Erythroblast (primary cell): Measurements from ENCODE around the gene ATP6V0B.

Experiments
- DNase-seq, 2 experiments: peaks; one replicate each; lab custom pipeline; 2025; lab: John Stamatoyannopoulos, UW
- GATA1 ChIP-seq: IDR thresholded peaks from 2 replicates; pipeline ENCODE4 v1.6.1; 2011; ENCODE audit warnings: low read depth, mild to moderate bottlenecking, control low read depth, low read length, moderate library complexity
- POLR2A ChIP-seq: IDR thresholded peaks from 2 replicates; pipeline ENCODE4 v1.6.1; 2011; ENCODE audit warnings: mild to moderate bottlenecking, low read length

The ATP6V0B gene

GRCh38 chr1:44021581-44022321 is 47.0 kb downstream of the ATP6V0B start:
- no peak for TF ChIP-seq GATA1
- TF ChIP-seq POLR2A = no peak
- DNase-seq = no peak

DNA sequence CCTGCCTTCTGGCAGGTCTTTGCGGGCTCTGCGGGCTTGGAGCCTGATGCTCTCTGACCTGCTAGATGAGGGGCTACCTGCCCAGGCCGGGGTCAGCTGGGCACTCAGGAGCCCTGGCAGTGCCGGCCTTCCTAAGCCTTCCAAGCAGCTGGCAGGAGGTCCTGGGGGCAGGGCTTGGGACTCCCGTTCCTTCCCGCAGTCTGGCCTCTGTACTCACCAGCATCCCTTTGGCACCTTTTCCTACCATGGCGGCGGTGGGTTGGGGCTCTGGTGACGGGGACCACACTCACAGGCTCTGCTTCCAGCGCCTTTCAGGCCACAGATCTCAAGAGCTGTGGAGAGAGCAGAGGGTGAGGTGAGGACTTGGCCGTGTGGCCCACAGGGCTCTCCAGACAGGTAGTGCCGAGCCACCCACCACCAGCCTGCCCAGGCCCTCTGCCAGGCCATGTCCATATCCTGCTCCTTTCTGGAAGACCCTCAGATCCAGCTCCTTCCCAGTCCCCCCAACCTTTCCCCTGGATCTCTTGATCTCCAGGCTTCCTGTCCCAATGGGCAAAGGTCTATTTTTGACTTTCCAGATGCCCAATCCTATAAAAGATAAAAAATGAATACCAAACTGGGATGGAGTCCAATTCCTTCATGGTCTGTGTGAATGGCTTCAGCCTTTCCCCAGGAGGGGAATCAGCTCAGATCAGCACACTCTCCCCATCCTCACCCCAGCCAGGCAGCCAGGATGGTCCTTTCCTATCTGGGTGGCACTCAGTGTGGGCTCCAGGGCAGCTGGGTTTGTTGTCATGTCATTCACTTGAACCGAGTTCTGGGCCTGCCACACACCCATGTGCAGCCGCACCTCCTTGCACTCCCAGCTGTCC is 49.5 kb downstream of the ATP6V0B start:
- no peak for DNase-seq
- TF ChIP-seq POLR2A (no peak), GATA1 (no peak)

DNA sequence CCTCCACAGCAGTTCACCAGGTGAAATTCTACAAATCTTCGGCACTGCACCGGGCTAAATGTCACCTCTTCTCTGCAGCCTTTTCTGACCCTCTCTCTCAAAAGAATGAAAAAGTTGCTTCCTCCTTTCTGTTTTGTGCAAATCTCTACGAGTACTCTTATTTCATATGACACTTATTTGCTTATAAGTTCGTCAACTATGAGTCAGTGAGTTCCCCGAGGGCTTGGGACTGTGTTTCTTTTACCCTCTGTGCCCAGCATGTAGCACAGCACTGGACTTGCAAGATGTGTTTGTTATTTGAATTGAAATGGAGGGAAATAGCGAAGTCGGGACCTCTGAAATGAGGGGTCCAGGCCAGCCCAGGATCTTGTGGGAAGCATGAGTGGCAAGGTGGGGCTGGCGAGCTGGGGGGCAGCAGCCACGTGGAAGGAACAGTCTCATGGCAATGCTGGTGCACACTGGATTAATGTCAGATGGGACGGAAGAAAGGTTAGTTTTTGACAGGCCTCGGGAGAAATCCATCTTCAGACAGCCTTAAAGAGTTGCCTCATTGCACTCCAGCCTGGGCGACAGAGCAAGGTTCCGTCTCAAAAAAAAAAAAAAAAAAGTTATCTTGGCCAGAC is 50.3 kb downstream of the ATP6V0B start:
- TF ChIP-seq POLR2A (no peak), GATA1 (no peak)
- DNase-seq = no peak

DNA sequence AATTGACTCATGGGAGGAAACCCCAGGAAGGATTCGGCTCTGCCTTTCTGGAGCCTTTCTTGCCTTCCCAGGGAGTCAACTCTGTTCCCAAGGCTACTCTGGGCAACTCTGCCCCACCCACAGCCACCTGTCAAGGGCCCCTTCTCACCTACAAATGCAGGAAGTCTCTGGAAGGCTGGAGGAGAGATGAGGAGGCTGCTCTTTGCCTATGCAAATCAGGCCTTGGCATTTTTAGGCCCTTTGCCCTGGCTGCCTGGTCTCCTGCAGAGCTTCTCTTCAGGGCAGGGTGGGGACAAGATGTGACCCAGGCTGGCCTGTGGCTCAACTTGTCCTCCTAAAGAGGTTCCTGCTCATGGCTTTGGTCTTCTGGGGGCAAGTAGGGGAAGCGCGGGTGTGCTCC is 51.1 kb downstream of the ATP6V0B start:
- TF ChIP-seq GATA1 = no peak
- no peak for TF ChIP-seq POLR2A

DNA sequence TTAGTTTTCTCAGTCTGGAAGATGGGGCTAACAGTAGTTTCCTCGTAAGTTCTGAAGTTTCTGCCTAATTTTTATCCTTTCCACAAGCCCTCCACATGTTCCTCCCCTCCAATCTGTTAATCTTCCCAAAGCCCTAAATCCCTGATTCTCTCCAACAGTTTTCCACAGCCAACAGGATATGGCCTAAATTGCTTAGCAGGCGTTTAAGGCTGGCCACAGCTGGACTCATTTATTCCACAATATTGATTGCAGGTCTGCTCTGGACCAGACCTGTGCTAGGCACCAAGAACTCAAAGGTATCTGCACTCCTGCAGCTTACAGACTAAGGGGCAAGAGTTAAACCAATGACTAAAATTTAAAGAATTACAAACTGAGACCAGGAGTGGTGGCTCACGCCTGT is 52.6 kb downstream of the ATP6V0B start:
- no peak for TF ChIP-seq POLR2A
- TF ChIP-seq GATA1 = no peak
- no peak for DNase-seq

More for the DNA sequence above, 51.1 kb downstream of the ATP6V0B start:
- no peak for DNase-seq
